ENCODE measurements around the gene XKR7. TPM values are rescaled to one million over a fixed set of nuclear protein-coding genes. Genes with fewer than 3 reads are reported as not detected.

XKR7 gene
- total RNA-seq, 4 donors from 2014 or later, result not detected

DNA sequence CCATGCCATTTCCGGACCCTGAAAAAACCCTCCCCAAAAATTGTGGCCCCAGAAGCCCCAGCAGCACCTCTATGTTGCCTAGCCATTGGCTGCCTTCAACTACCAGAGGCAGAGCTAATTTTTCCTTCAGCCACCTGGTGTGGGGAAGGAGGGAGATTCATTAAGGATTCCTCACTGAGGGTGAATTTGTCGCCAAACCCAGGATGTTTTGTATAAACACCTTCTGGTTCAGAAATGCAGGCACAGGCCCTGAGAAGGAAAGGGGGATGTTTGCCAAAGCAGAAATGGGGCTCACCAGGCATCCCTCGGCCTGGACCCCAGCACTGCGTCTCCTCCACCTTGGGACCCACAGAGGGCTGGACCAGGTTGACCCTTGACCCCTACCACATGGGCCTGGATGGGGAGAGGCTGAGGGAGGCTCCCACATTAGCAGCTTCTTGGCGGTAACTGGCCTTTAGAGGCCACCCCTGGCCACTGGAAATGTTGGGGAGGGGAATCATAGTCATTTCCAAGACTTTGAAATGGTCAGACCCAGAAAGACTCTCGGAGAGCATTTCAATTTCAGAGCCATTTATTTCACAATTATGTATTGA is 14.3 kb upstream of the XKR7 start:
- H3K4me3 ChIP-seq, result no peak overlapping the region
- no peak for TF ChIP-seq POLR2A (IDR thresholded peaks at IDR 0.05; ENCODE audit: low read depth)
- no peak for TF ChIP-seq POLR2AphosphoS5 (IDR thresholded peaks at IDR 0.05)
- no peak for TF ChIP-seq EP300 (IDR thresholded peaks at IDR 0.05)
- no peak for TF ChIP-seq CTCF (IDR thresholded peaks at IDR 0.05)
- intact Hi-C loops (cut with DNase I), result loop anchor here (5.0 kb wide), 1 partner anchor 56 kb away; no protein-coding TSS in a partner anchor
- WGBS, result 82% methylated on average over 3 of the region's 6 CpGs
- H3K27ac ChIP-seq (replicated peaks in 1 of 4), result no peak overlapping the region
- peaks cover 0 to 20% (median 3%) of the 10 kb centered on the region in 4 donors for H3K27me3 ChIP-seq
- H3K36me3 ChIP-seq, result peaks cover 5 to 16% (median 11%) of the 10 kb centered on the region in 4 donors
- H3K9me3 ChIP-seq, result no peaks in the 10 kb centered on the region
- peaks cover 13 to 24% (median 22%) of the 10 kb centered on the region in 4 donors for H3K4me1 ChIP-seq
- no peak for DNase-seq (ENCODE audit: extremely low spot score)

- WGBS, result 65% methylated on average over 1 of the region's 1 CpG
- Histone ChIP-seq H3K4me1 (peaks cover 13 to 20% (median 18%) of the 10 kb centered on the region in 4 donors), H3K4me3 (no peak overlapping the region), H3K36me3 (peaks cover 0 to 7% (median 3%) of the 10 kb centered on the region in 4 donors), H3K27me3 (peaks cover 0 to 23% (median 3%) of the 10 kb centered on the region in 4 donors), H3K27ac (replicated peaks in 1 of 4) (no peak overlapping the region), H3K9me3 (no peaks in the 10 kb centered on the region)
- intact Hi-C loops (cut with DNase I), result loop anchor here (5.0 kb wide), 1 partner anchor 57 kb away; no protein-coding TSS in a partner anchor
- TF ChIP-seq CTCF (IDR thresholded peaks at IDR 0.05) (no peak), POLR2A (IDR thresholded peaks at IDR 0.05; ENCODE audit: low read depth) (no peak), EP300 (IDR thresholded peaks at IDR 0.05) (no peak), POLR2AphosphoS5 (IDR thresholded peaks at IDR 0.05) (no peak)
- DNase-seq (ENCODE audit: extremely low spot score), result no peak
These were observed 13.5 kb upstream of the XKR7 start for GRCh38 chr20:31954500-31954899.

DNA sequence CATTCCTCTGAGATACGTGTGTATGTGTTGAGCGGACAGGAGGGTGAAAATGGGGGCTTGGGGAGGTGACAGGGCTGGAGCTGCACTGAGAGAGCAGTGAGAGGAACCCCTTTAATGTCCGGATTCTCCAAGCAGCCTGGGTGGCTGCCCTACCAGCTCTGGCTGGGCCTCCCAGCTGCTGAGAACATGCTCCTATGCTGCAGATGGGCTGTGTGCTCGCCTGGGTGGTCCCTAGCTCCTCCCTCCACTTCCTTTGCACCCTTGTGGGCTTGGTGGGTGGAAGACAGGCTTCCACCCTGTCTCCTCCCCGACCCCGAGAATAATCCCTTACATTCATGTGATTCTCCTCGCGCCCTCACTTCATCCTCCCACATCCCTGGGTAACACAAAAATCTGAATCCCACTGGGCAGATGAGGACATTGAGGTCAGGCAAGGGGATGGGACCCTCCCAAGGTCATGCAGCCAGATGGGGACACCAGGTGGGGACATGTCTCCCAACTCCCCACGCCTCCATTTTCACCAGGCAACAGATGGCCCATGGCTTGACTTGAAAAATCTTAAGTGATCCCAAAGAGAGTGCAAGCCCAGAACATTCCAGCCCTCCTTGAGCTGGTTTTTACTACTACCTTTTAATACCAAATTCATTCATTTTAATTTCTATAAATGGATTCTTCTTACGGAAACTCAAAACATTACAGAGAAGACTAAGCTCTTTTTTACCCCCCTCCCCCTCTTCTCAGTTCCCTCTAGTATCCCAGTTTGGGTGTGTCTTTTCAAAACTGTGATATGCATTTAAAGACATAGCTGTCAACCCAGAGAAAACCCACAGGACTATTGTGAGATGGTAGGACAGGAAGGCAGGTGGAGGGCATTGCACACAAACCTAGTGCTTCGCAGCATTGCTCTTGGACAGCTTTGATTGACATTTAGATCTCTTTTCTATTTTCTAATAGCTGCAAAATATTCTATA is 11.1 kb upstream of the XKR7 start:
- Histone ChIP-seq H3K27me3 (peaks cover 0 to 46% (median 3%) of the 10 kb centered on the region in 4 donors), H3K4me3 (no peak overlapping the region), H3K4me1 (no peaks in the 10 kb centered on the region), H3K9me3 (no peaks in the 10 kb centered on the region), H3K36me3 (no peaks in the 10 kb centered on the region), H3K27ac (replicated peaks in 1 of 4) (no peak overlapping the region)
- 35% methylated on average over 11 of the region's 11 CpGs for WGBS
- TF ChIP-seq EP300 (IDR thresholded peaks at IDR 0.05) (no peak), POLR2AphosphoS5 (IDR thresholded peaks at IDR 0.05) (no peak), CTCF (IDR thresholded peaks at IDR 0.05) (no peak), POLR2A (IDR thresholded peaks at IDR 0.05; ENCODE audit: low read depth) (no peak)
- intact Hi-C loops (cut with DNase I), result no loop called here
- DNase-seq (ENCODE audit: extremely low spot score), result no peak

DNA sequence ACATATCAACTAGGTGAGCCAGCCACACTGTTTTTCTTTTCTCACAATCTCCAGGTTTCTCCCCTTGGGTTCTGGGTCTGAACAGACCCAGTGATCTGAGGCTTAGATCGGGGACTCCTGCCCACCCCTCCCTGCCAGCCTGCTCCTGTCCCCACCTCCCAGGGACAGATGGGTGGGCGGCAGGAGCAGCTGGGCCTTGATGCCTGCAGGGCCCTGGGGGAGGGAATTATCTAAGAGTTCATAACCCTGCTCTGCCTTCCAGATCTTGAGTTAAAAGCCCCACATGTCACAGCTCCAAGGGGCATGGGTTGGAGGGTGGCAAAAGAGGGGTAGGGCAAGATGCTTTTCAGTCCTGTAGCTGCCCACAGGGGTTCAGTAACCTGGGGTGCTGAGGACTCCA is 5.2 kb upstream of the XKR7 start:
- Histone ChIP-seq H3K9me3 (no peaks in the 10 kb centered on the region), H3K4me3 (no peak overlapping the region), H3K4me1 (peaks cover 0 to 4% (median 1%) of the 10 kb centered on the region in 4 donors), H3K27ac (replicated peaks in 1 of 4) (no peak overlapping the region), H3K36me3 (no peaks in the 10 kb centered on the region), H3K27me3 (peaks cover 0 to 88% (median 18%) of the 10 kb centered on the region in 4 donors)
- no peak for DNase-seq (ENCODE audit: extremely low spot score)
- intact Hi-C loops (cut with DNase I), result no loop called here
- 20% methylated on average over 2 of the region's 2 CpGs for WGBS
- no peak for TF ChIP-seq POLR2AphosphoS5 (IDR thresholded peaks at IDR 0.05)
- no peak for TF ChIP-seq CTCF (IDR thresholded peaks at IDR 0.05)

All from esophagus muscularis mucosa (tissue), 4 donors.